BLaER1 treated with 17β-estradiol and CSF1 and Interleukin-3, amounts not matched to agents 10 nM and 100 nM (cell line): Measurements from ENCODE around the gene LAMB2.
A peak's percentile ranks its signal among the peaks of the same experiment; 100 is the strongest.

Experiments used
- H3K27ac ChIP-seq, 11 experiments: shearing (Covaris generic); formaldehyde crosslinking; 2 replicates each; pipeline ENCODE4 v1.8.1; 2022
- H3K27me3 ChIP-seq, 11 experiments: shearing (Covaris generic); formaldehyde crosslinking; 2 replicates each; pipeline ENCODE4 v1.8.1; 2022
- H3K36me3 ChIP-seq, 11 experiments: shearing (Covaris generic); formaldehyde crosslinking; 2 replicates each; pipeline ENCODE4 v1.8.1; 2022
- H3K4me1 ChIP-seq, 10 experiments: shearing (Covaris generic); formaldehyde crosslinking; 2 replicates each; pipeline ENCODE4 v1.8.1; 2022
- H3K4me2 ChIP-seq, 11 experiments: shearing (Covaris generic); formaldehyde crosslinking; 2 replicates each; pipeline ENCODE4 v1.8.1; 2022
- H3K4me3 ChIP-seq, 10 experiments: shearing (Covaris generic); formaldehyde crosslinking; 2 replicates each; pipeline ENCODE4 v1.8.1; 2022
- H3K9ac ChIP-seq, 11 experiments: shearing (Covaris generic); formaldehyde crosslinking; 2 replicates each; pipeline ENCODE4 v1.8.1; 2022
- H3K9me3 ChIP-seq, 11 experiments: shearing (Covaris generic); formaldehyde crosslinking; replicated peaks in 1 of 11; 2 replicates each; pipeline ENCODE4 v1.8.1; 2022
- H4K20me1 ChIP-seq, 11 experiments: shearing (Covaris generic); formaldehyde crosslinking; 2 replicates each; pipeline ENCODE4 v1.8.1; 2022
- Cebpa-rat ChIP-seq, 11 experiments: shearing (Covaris generic); IDR thresholded peaks; 2 replicates each; pipeline ENCODE4 v1.8.1; 2022

Gene LAMB2

DNA sequence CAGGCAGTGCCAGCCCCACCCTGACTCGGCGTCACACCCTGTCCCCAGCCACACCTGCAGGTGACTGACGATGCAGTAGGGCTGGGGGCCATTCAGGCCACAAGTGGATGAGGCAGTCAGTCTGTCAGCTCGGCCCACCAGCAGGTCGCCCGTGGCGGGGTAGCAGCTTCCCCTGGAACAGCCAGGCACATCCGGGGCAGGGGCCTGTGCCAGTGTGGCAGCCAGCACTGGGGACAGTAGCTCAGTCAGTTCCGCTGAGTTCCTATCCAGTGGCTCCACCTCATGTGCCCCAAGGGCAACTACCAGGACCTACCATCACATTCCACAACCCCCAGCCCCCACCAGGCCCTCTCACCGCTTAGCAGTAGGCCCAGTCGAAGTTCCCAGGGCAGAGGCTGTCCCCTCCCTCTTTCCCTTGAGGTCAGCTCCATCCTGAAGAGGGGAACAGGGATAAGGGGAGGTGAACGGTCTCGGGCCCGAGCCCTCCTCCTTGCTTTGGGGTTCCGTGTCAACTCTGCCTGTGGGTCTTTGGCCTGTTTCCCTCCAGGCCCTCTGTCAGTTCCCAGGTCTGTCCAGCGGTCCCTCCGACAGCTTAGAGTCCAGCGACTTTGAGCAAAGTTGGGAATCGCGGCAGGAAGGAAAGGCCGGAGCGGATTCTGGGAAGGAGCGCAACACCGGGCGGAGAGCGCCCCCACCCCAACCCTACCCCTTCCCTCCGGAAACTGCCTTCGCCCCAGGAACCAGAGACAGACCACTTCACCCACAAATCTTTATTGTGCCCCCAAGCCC lies at the start of gene LAMB2:
Gene LAMB2 (minus strand): TSS at position 614 of the 789 bp plus-strand sequence. CDS start 183 bp downstream, at position 431.
- peak within 1 kb of the TSS; percentile 34 to 69 (median 52); a peak in 20 of 22 replicates for H3K4me2 ChIP-seq

GRCh38 chr3:49181351-49181750 lies 48.5 kb upstream of the LAMB2 start:
- Histone ChIP-seq H3K27ac (no peak overlapping the region), H3K36me3 (peaks cover 0 to 19% (median 0%) of the 10 kb centered on the region in 11 experiments; a peak in 4 of 22 replicates), H3K27me3 (no peaks in the 10 kb centered on the region), H3K4me3 (no peak overlapping the region), H3K9ac (no peak overlapping the region), H3K4me1 (peaks cover 8 to 27% (median 24%) of the 10 kb centered on the region in 10 experiments), H3K4me2 (no peak overlapping the region), H3K9me3 (peaks cover 0 to 7% (median 0%) of the 10 kb centered on the region in 11 experiments; a peak in 2 of 22 replicates), H4K20me1 (peaks cover 0 to 17% (median 0%) of the 10 kb centered on the region in 11 experiments; a peak in 3 of 22 replicates)
- TF ChIP-seq Cebpa-rat (IDR thresholded peaks at IDR 0.05), result no peak

More for the DNA sequence above, at the start of gene LAMB2:
- TF ChIP-seq Cebpa-rat (IDR thresholded peaks at IDR 0.05), result no peak
- H4K20me1 ChIP-seq, result no peaks in the 10 kb centered on the region
- H3K9me3 ChIP-seq, result no peaks in the 10 kb centered on the region
- H3K36me3 ChIP-seq, result no peaks in the 10 kb centered on the region
- H3K27me3 ChIP-seq, result no peaks in the 10 kb centered on the region
- peak within 1 kb of the TSS in 7 of 11 experiments; percentile 11 to 66 (median 46); a peak in 7 of 22 replicates for H3K9ac ChIP-seq
- peaks cover 0 to 10% (median 2%) of the 10 kb centered on the region in 10 experiments; a peak in 5 of 20 replicates for H3K4me1 ChIP-seq
- H3K27ac ChIP-seq, result peak within 1 kb of the TSS in 1 of 11 experiments; percentile 51; a peak in 3 of 22 replicates
- H3K4me3 ChIP-seq, result peak within 1 kb of the TSS in 2 of 10 experiments; percentile 42 to 44; a peak in 1 of 20 replicates

DNA sequence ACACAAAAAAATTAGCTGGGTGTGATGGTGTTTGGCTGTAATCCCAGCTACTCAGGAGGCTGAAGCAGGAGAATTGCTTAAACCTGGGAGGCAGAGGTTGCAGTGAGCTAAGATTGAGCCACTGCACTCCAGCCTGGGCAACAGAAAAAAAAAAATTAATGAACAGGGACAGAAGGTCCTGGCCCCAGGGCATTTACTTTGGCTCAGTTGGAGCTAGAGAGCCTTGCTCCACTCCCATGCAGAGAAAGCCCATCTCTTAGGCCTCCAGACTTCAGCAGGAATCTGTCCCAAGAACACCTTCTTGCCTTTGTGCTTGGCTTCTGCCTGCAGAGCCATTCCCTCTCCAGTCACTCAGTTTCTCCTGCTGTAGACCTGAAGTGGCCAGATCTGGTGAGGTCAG lies 47.3 kb upstream of the LAMB2 start:
- H3K27ac ChIP-seq, result no peak overlapping the region
- H3K27me3 ChIP-seq, result no peaks in the 10 kb centered on the region

GRCh38 chr3:49177073-49177472 lies 44.2 kb upstream of the LAMB2 start:
- Histone ChIP-seq H3K27me3 (no peaks in the 10 kb centered on the region), H4K20me1 (peaks cover 0 to 50% (median 0%) of the 10 kb centered on the region in 11 experiments; a peak in 4 of 22 replicates), H3K4me3 (no peak overlapping the region), H3K4me2 (peak overlapping the region; percentile 84 to 100 (median 96)), H3K27ac (peak overlapping the region in 7 of 11 experiments; percentile 4 to 84 (median 77); a peak in 13 of 22 replicates), H3K36me3 (peaks cover 0 to 60% (median 0%) of the 10 kb centered on the region in 11 experiments; a peak in 4 of 22 replicates), H3K9me3 (peaks cover 0 to 7% (median 0%) of the 10 kb centered on the region in 11 experiments; a peak in 2 of 22 replicates), H3K4me1 (peaks cover 50 to 70% (median 66%) of the 10 kb centered on the region in 10 experiments), H3K9ac (peak overlapping the region in 8 of 11 experiments; percentile 3 to 96 (median 59); a peak in 13 of 22 replicates)
- TF ChIP-seq Cebpa-rat (IDR thresholded peaks at IDR 0.05), result no peak

More for the DNA sequence above, 47.3 kb upstream of the LAMB2 start:
- H3K4me1 ChIP-seq, result peaks cover 20 to 39% (median 36%) of the 10 kb centered on the region in 10 experiments
- peaks cover 0 to 30% (median 0%) of the 10 kb centered on the region in 11 experiments; a peak in 4 of 22 replicates for H4K20me1 ChIP-seq
- no peak overlapping the region for H3K9ac ChIP-seq
- H3K4me2 ChIP-seq, result no peak overlapping the region
- TF ChIP-seq Cebpa-rat (IDR thresholded peaks at IDR 0.05), result no peak
- peaks cover 0 to 7% (median 0%) of the 10 kb centered on the region in 11 experiments; a peak in 2 of 22 replicates for H3K9me3 ChIP-seq
- H3K4me3 ChIP-seq, result no peak overlapping the region
- H3K36me3 ChIP-seq, result peaks cover 0 to 32% (median 0%) of the 10 kb centered on the region in 11 experiments; a peak in 4 of 22 replicates

- Histone ChIP-seq H3K4me2 (peak overlapping the region; percentile 84 to 100 (median 96)), H3K9ac (peak overlapping the region in 4 of 11 experiments; percentile 19 to 96 (median 42); a peak in 4 of 22 replicates), H3K36me3 (peaks cover 0 to 60% (median 0%) of the 10 kb centered on the region in 11 experiments; a peak in 4 of 22 replicates), H3K4me1 (peaks cover 55 to 85% (median 82%) of the 10 kb centered on the region in 10 experiments), H3K9me3 (no peaks in the 10 kb centered on the region), H3K27me3 (no peaks in the 10 kb centered on the region; a peak in 1 of 22 replicates), H3K4me3 (no peak overlapping the region), H4K20me1 (peaks cover 0 to 50% (median 0%) of the 10 kb centered on the region in 11 experiments; a peak in 4 of 22 replicates), H3K27ac (peak overlapping the region in 4 of 11 experiments; percentile 77 to 84 (median 78); a peak in 6 of 22 replicates)
- no peak for TF ChIP-seq Cebpa-rat (IDR thresholded peaks at IDR 0.05)
These were observed 42.7 kb upstream of the LAMB2 start for GRCh38 chr3:49175530-49175929.

DNA sequence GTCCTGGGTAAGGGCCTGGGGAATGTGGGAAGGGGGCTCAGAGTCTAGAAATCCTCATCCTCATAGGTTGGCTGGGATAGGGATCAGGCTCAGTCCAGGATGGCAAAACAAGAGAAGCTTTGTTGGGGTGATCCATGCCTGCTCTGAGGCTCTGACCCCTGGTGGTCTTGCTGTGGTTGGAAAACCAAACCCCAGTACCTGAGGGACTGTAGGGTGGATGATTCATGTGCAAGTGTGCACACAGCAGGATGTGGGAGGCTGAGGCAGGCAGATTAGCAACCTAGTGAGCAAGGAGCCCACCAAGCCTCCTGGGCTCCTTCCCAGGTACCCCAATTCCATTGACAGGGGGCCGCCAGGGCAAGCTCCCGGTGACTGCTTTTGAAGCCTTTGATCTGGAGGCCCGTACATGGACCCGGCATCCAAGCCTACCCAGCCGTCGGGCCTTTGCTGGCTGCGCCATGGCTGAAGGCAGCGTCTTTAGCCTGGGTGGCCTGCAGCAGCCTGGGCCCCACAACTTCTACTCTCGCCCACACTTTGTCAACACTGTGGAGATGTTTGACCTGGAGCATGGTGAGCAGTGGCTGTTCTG lies 41.6 kb upstream of the LAMB2 start:
- Histone ChIP-seq H3K27me3 (no peaks in the 10 kb centered on the region; a peak in 1 of 22 replicates), H3K4me3 (peak overlapping the region in 2 of 10 experiments; percentile 75 to 93; a peak in 4 of 20 replicates), H3K9me3 (no peaks in the 10 kb centered on the region), H4K20me1 (peaks cover 0 to 50% (median 0%) of the 10 kb centered on the region in 11 experiments; a peak in 4 of 22 replicates), H3K36me3 (peaks cover 0 to 60% (median 0%) of the 10 kb centered on the region in 11 experiments; a peak in 4 of 22 replicates), H3K4me1 (peaks cover 63 to 92% (median 88%) of the 10 kb centered on the region in 10 experiments), H3K9ac (peak overlapping the region in 7 of 11 experiments; percentile 5 to 96 (median 36); a peak in 10 of 22 replicates), H3K27ac (peak overlapping the region in 6 of 11 experiments; percentile 10 to 84 (median 58); a peak in 7 of 22 replicates), H3K4me2 (peak overlapping the region; percentile 84 to 100 (median 96))
- no peak for TF ChIP-seq Cebpa-rat (IDR thresholded peaks at IDR 0.05)

DNA sequence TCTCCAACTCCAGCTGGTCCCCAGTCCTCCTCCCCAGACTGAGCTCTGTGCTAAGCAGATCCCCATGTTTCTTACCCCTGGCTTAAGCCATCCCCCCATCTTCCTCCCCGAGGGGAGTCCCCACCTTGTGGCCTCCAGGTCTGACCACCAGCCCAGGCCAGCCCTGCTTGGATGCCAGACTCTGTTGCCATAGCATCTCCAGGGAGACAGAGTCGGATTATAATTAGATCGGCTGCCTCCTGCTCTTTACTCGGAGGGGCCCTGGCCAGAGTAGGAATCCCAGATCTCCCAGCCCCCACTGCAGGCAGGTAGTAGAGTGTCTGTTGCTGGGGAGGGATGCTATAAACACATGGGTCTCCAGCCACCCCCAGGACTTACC lies 40.9 kb upstream of the LAMB2 start:
- Histone ChIP-seq H3K36me3 (peaks cover 0 to 60% (median 0%) of the 10 kb centered on the region in 11 experiments; a peak in 4 of 22 replicates), H3K9ac (peak overlapping the region in 8 of 11 experiments; percentile 6 to 96 (median 38); a peak in 11 of 22 replicates), H4K20me1 (peaks cover 0 to 50% (median 0%) of the 10 kb centered on the region in 11 experiments; a peak in 4 of 22 replicates), H3K4me2 (peak overlapping the region; percentile 84 to 100 (median 96)), H3K4me3 (peak overlapping the region in 3 of 10 experiments; percentile 11 to 93 (median 75); a peak in 4 of 20 replicates), H3K27me3 (no peaks in the 10 kb centered on the region; a peak in 1 of 22 replicates), H3K27ac (peak overlapping the region in 7 of 11 experiments; percentile 10 to 79 (median 41); a peak in 8 of 22 replicates), H3K4me1 (peaks cover 63 to 90% (median 86%) of the 10 kb centered on the region in 10 experiments), H3K9me3 (no peaks in the 10 kb centered on the region)
- no peak for TF ChIP-seq Cebpa-rat (IDR thresholded peaks at IDR 0.05)
